Anterior cingulate cortex (tissue), 58 donors: ENCODE data around the gene SH2D1B.

Experiments
- DNase-seq, 58 donors: peaks; one replicate each; lab custom pipeline; 2025; lab: John Stamatoyannopoulos, UW

Gene SH2D1B

GRCh38 chr1:162400790-162401355, 11.1 kb downstream of the SH2D1B start:
- DNase-seq, result no peak

GRCh38 chr1:162398999-162399580, 12.8 kb downstream of the SH2D1B start:
- no peak for DNase-seq

DNA sequence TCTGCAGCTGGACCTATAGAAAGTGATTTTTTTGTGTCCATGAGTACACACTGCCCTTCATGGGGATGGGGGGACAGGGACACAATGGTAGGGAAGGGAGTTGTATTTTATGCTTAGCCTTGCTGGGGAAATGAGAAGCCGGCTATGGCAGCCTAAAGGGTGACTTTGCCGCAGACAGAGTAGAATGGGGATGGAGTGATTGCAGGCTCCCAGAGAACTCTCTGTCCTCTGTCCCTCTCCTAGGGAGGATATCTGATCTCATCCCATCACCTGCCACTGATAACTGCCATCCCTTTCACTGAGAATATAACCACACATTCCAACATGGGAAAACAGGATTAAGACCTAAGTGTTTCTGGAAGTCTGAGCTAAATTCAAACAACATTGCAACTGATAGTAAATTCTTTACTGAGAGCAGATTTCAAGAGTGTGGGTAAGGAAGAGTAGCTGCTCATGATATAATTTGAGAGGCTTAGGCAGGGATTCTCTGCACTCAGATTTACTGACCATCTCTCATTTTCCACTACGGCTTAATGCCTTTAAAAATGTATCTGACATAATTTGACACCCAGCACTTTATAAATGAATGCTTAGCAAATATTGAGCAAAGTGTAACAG, 13.9 kb downstream of the SH2D1B start:
- DNase-seq, result no peak

- no peak for DNase-seq
These were observed 14.9 kb downstream of the SH2D1B start for GRCh38 chr1:162397039-162397448.

DNA sequence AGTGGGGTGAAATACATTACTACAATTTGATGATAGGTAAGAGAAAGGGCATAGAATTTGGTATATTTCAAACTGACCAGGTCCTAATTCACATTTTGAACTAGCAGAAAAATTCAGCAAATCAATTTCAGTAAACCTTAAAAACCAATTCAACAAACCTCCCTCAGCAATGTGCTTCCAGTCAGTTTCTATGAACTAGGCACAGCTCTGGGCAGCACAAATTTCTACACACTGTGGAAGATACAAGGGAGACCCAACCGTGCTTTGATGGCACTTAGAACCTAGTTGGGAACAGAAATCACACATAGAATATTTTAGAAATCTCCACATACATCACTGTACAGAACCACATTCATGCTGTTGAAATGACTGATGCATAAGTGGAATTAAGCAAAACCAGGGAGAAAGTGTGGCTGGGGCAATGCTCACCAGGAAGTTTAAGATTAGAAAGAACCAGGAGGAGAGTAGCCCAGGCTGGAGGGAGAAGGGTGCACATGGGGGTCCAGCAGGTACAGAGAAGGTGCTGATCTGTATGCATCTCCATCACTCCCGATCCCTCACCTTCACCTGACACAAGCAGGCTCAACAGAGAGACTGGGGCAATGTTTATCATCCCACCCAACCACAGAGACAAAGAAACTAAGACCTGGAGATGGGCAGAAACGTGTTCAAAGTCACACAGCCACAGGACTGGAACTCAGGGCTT, 15.6 kb downstream of the SH2D1B start:
- DNase-seq, result no peak

DNA sequence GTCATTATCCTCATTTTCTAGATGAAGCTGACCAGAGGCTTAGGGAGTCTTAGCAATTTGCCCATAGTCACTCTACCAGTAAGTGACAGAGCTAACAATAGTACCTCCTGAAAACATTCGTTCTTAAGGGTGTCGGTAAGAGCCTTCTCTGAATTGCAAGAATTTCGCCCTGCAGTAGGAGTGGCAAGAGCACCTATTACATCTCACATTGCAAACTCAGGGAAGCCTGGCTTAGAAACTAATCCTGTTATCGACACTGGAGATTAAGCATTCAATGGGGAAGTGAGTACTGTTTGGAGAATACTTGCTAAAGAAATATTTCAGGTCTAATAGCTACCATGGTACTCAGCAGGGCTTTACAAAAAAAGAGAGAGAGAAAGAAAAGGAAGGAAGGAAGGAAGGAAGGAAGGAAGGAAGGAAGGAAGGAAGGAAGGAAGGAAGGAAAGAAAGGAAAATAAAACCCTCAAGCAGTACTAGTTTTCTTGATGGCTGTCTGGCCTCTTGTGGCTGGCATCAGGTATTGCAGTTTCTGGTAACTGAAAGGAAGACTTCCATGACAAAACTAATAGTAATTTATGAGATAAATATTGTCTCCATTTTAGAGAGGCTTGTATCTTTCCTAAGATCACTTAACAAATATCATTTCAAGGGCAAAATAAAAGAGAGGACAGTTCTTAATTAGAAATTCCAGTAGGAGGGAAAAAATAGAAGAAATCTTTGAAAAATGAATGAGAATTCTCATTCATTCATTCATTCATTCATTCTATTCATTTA, 20.0 kb downstream of the SH2D1B start:
- peak in 13 of 58 donors; percentile 0 to 38 (median 7) for DNase-seq

GRCh38 chr1:162390396-162391185, 21.3 kb downstream of the SH2D1B start:
- no peak for DNase-seq

- DNase-seq, result no peak
These were observed 22.0 kb downstream of the SH2D1B start for GRCh38 chr1:162389971-162390370.

GRCh38 chr1:162389021-162389818, 22.7 kb downstream of the SH2D1B start:
- DNase-seq, result no peak

GRCh38 chr1:162388615-162389014, 23.3 kb downstream of the SH2D1B start:
- no peak for DNase-seq

DNA sequence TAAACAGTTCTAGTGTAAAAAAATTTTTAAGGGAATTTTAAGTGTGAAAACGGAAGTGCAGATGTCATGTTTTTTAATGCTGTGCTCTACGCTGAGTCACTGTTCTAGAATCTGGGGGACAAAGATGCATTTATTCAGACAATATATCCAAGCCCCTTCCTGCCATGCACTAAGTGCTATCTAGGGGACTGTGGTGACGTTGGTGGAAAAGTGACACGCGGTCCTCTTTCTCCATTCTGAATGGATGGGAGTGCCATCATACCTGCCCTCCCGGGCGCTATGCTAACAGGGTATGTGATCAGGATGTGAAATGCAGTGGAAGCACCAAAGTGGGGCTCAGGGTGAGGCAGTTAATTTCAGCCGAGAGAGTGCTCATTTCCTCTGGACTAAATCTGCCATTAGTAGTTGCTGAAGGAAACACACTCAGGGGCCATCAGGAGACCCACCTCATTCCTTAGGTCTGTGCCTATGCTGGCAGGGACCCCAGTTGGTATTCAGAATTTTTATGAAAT, 23.8 kb downstream of the SH2D1B start:
- no peak for DNase-seq

DNA sequence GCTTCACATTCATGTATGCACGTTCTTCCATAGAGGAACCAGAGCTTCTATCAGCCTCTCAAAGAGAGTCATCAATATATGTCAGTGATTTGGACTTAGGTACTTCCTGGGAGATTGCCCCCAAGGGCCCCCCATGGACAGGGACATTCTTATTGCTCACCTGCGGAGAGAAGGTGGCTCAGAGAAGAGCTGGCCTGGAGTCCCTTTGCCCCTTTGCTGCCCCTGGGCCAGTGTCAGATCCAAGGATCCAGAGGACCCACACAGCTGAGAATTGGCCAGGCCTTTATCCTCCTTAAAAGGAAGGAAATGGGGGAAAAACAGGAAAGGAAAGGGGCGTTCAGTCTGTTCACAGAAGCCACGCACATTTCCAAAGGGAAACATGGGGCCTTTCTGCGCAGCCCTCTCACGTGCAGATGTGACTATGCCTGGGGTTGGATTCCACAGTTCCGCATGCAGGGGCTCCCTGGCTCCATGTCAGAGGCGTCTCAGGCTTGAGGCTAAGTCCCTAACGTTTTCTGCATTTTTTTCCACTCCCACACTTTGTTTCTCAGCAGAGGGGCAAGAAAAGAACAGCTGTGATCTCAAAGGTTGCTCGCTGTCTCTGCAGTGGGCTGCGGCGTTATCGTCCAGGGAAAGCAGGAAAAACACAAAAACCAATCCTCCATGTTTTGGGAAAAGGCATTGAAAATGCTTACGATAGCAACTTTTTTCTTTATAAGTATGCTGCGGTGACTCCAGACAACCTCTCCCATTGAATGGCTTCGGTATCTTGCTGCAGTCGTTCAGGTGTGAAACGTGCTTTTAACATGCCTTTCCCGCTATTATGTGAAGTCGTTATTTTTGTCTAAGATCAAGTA, 24.5 kb downstream of the SH2D1B start:
- no peak for DNase-seq

- no peak for DNase-seq
These were observed 25.4 kb downstream of the SH2D1B start for GRCh38 chr1:162386292-162387225.

DNA sequence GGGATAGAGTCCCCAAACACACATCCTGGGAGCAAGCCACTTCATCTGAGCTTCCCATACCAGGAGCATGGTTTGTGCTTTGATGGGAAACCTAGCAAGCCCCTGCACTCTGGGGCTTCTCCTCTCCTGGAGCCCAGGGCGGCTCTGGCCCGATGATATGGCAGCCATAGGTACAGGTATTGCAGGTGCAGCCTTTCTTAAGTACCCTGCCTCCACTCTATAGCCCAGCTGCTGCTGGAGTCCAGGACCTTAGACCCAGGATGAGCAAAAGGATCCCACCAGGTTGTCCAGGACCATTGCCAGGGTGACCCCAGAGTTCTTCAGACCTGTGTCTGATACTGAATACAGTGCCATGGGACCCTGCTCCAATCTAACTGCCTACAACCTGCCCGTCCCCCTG, 26.2 kb downstream of the SH2D1B start:
- no peak for DNase-seq

GRCh38 chr1:162385280-162385623, 26.7 kb downstream of the SH2D1B start:
- no peak for DNase-seq

- no peak for DNase-seq
These were observed 27.2 kb downstream of the SH2D1B start for GRCh38 chr1:162384601-162385279.
